NB4 (cell line): ENCODE data around the gene POLD1.

Source experiments
- MYC ChIP-seq: IDR thresholded peaks from 2 replicates; pipeline ENCODE4 v1.6.1; 2011; ENCODE audit warnings: low read depth, low read length
- TF ChIP-seq, protein P1 (sequence below): IDR thresholded peaks from one replicate; pipeline ENCODE4 v1.5.1; 2012; ENCODE audit warnings: low read depth, low read length
- TF ChIP-seq, protein P2 (sequence below): IDR thresholded peaks from 2 replicates; pipeline ENCODE4 v1.6.1; 2011; ENCODE audit warnings: low read depth, low read length

DNA sequence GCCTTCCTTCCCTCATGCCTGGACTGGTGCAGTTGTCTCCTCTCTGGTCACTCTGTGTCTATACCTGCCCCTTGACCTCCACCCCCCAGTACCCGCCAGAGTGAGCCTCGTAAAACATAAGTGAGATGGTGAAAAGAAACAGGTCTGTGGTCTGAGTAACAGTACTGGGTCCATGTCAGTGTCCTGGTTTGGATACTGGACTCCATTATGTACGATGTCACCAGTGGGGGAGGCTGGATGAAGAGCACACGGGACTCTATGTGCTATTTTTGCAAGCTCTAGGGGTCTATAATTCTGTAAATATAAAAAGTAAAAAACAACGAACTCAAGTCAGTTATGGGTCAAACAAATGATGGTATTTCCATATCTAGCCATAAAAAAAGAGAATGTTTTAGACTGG is 62.9 kb downstream of the POLD1 start:
- TF ChIP-seq, protein P1, sequence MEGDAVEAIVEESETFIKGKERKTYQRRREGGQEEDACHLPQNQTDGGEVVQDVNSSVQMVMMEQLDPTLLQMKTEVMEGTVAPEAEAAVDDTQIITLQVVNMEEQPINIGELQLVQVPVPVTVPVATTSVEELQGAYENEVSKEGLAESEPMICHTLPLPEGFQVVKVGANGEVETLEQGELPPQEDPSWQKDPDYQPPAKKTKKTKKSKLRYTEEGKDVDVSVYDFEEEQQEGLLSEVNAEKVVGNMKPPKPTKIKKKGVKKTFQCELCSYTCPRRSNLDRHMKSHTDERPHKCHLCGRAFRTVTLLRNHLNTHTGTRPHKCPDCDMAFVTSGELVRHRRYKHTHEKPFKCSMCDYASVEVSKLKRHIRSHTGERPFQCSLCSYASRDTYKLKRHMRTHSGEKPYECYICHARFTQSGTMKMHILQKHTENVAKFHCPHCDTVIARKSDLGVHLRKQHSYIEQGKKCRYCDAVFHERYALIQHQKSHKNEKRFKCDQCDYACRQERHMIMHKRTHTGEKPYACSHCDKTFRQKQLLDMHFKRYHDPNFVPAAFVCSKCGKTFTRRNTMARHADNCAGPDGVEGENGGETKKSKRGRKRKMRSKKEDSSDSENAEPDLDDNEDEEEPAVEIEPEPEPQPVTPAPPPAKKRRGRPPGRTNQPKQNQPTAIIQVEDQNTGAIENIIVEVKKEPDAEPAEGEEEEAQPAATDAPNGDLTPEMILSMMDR, result no peak
- TF ChIP-seq, protein P2, sequence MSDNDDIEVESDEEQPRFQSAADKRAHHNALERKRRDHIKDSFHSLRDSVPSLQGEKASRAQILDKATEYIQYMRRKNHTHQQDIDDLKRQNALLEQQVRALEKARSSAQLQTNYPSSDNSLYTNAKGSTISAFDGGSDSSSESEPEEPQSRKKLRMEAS, result no peak
- TF ChIP-seq MYC, result no peak
